ENCODE measurements around the gene ADAMTS12.

- TF ChIP-seq, protein P1, sequence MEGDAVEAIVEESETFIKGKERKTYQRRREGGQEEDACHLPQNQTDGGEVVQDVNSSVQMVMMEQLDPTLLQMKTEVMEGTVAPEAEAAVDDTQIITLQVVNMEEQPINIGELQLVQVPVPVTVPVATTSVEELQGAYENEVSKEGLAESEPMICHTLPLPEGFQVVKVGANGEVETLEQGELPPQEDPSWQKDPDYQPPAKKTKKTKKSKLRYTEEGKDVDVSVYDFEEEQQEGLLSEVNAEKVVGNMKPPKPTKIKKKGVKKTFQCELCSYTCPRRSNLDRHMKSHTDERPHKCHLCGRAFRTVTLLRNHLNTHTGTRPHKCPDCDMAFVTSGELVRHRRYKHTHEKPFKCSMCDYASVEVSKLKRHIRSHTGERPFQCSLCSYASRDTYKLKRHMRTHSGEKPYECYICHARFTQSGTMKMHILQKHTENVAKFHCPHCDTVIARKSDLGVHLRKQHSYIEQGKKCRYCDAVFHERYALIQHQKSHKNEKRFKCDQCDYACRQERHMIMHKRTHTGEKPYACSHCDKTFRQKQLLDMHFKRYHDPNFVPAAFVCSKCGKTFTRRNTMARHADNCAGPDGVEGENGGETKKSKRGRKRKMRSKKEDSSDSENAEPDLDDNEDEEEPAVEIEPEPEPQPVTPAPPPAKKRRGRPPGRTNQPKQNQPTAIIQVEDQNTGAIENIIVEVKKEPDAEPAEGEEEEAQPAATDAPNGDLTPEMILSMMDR (conservative IDR thresholded peaks at IDR 0.05; ENCODE audit: low read length) = no peak
- no peak for TF ChIP-seq EZH2phosphoT487 (IDR thresholded peaks at IDR 0.05; ENCODE audit: borderline replicate concordance, low read depth, low read length)
Observed at GRCh38 chr5:33776151-33776660, 115.6 kb downstream of the ADAMTS12 start.

Data from OCI-LY7 (cell line).